ENCODE measurements around the gene KLHL14.
"Not testable (repeated sequence)": the region's sequence is repeated elsewhere in the genome, so short reads cannot be mapped to it uniquely, and the experiment has no call there.

Gene KLHL14, protein sequence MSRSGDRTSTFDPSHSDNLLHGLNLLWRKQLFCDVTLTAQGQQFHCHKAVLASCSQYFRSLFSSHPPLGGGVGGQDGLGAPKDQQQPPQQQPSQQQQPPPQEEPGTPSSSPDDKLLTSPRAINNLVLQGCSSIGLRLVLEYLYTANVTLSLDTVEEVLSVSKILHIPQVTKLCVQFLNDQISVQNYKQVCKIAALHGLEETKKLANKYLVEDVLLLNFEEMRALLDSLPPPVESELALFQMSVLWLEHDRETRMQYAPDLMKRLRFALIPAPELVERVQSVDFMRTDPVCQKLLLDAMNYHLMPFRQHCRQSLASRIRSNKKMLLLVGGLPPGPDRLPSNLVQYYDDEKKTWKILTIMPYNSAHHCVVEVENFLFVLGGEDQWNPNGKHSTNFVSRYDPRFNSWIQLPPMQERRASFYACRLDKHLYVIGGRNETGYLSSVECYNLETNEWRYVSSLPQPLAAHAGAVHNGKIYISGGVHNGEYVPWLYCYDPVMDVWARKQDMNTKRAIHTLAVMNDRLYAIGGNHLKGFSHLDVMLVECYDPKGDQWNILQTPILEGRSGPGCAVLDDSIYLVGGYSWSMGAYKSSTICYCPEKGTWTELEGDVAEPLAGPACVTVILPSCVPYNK

DNA sequence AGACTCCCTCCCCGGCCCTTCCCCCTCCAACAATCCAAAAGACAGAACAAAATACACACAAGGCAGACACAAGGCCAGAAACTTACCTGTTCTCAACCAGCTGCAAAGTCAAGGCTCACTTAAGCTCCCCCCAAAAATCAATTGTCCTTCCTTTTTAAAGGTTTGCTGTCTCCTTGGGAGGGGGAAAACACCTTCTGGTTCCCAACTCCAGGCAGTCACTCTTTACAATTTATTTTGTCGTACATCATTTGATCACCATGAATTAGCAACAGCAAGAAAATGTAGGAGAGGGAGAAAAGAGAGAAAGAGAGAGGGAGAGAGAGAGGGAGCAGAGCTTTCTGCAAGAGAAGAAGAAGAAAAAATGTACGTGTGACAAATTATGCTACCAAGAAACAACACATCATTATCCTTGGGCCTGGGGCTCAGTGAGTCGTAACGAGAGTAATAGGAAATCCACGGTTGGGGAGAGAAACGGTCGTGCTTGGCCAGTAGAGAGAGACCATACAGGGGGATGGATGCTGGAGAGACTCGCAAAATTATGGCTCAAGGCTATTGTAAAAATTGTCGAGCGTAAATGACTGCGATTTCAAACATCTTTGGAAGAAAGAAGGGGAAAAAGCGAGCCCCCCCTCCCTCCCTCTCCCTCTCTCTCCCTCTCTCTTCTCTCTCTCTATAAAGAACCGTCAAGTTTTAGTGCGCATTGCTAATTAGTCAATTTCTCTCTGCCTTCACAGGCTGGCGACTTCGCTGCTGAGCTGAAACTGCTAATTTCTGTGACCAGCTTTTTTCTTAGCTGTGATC, at the start of gene KLHL14:
Gene KLHL14 (minus strand): TSS at position 443 of the 801 bp plus-strand sequence. CDS start 2,432 bp downstream, outside the sequence.
- no peak for DNase-seq

DNA sequence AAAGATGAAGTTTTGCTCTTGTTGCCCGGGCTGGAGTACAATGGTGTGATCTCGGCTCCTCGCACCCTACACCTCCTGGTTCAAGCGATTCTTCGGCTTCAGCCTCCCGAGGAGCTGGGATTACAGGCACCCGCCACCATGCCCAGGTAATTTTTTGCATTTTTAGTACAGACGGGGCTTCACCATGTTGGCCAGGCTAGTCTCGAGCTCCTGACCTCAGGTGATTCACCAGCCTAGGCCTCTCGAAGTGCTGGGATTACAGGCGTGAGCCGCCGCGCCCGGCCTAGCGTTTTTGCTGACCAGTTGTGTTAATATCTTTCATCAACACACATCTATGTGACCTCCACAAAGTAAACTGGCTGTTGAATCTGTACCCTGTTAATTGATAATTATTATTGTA, 49.4 kb upstream of the KLHL14 start:
- no peak for DNase-seq

DNA sequence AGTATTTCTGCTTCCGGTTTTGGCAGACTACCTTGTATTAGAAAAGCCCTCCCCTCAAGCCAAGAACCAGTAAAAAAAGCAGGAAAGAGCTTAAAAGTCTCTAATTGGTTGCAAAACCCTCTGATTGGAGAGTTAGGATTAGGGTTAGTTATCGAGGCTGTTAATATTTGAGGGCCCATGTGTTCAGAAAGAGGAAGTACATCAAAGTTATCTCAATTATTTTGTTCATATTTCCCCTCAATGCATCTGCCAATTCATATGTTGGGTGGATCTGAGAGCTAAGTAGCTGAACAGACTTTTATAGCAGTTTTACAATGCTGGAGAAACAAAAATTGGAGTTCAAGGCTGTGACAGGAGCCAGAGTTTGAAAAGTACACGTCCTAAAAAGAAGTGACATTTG, 43.1 kb upstream of the KLHL14 start:
- no peak for DNase-seq

DNA sequence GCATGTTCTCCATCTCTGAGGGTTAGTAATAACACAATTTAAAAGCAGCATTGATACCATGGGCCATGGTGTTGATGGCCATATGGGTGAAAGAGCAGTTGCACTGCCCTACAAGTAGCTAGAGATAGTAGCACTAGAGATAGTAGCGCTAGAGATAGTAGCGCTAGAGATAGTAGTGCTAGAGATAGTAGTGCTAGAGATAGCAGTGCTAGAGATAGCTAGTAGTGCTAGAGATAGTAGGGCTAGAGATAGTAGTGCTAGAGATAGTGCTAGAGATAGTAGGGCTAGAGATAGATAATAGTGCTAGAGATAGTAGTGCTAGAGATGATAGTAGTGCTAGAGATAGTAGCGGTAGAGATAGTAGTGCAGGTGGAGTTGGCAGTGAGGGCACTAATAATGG, 39.5 kb upstream of the KLHL14 start:
- no peak for DNase-seq

DNA sequence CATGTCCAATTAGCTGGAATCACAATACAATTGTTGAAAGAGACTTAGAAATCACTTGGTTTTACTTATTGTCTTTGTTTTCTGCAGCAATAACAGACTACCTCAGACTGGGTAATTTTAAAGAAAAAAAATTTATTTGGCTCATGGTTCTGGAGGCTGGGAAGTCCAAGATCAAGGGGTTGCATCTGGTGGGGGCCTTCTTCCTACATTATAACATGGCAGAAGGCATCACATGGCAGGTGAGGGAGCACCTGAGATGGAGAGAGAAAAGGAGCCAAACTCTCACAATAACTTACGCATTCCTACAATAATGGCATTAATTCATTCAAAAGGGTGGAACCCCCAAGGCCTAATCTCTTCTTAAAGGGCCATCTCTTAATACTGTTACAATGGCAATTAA, 37.5 kb upstream of the KLHL14 start:
- no peak for DNase-seq

DNA sequence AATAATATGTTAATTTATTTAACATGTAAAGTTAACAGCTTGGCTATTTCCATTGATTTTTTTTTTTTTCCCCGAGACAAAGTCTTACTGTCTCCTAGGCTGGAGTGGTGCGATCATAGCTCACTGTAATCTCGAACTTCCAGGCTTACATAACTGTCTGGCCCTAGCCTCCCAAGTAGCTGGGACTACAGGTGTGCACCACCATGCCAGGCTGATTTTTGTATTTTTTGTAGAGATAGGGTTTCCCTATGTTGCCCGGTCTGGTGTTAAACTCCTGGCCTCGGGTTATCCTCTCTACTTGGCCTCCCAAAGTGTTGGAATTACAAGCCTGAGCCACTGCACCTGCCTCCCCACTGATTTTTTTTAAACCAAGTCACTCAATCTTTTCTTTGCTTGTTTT, 32.5 kb upstream of the KLHL14 start:
- DNase-seq, result no peak

DNA sequence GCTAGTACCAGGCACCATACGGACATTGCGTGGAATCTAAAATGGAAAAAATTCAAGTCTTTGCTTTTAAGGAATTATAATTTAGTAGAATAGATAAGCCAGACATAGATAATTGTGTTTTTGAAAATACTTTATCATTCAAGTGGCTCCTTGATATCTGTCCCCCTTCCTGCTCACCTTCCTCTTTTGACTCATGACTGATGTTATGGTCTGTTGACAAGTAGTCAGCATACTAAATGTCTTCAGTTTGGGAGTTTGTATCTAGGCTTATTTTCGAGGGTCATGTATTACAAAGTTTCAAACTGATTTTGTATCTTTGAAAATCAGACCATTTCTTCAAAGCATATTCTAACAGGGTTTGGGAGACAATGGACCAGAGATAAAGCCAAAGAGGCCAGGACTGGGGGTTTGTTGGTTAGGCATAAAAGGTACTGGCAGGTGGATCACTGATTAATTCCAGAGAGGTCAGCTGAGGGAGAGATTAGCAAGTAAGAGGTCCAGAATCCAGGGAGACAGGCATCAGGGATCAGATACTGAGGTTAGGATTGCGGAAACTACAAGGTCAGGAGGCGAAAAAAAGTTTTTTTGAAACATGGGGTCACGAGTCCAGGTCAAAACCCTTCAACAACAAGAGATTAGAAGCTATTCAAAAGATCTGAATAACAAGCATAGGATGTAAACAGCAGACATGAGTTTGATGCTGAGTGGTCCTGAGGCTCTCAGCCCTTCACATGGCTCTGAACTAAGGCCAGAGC, 31.5 kb upstream of the KLHL14 start:
- DNase-seq, result no peak

DNA sequence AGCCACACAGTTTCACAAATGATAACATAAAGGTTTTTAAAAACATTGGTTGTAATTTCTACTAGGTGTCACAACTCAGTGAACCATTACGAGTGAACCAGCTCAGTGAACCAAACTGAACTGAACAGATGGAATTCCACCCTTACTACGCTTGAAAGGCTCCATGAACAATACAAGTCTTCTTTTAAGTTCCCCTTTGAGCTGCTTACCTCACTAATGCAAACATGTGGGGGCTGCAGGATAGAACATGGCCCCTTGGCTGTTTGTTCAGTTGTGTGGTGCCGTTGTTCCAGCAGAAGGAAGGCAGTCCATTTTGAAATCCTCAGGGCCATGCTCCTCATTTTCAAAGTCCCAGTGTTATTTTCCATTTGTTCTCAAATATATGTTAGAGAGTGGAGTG, 30.7 kb upstream of the KLHL14 start:
- no peak for DNase-seq

DNA sequence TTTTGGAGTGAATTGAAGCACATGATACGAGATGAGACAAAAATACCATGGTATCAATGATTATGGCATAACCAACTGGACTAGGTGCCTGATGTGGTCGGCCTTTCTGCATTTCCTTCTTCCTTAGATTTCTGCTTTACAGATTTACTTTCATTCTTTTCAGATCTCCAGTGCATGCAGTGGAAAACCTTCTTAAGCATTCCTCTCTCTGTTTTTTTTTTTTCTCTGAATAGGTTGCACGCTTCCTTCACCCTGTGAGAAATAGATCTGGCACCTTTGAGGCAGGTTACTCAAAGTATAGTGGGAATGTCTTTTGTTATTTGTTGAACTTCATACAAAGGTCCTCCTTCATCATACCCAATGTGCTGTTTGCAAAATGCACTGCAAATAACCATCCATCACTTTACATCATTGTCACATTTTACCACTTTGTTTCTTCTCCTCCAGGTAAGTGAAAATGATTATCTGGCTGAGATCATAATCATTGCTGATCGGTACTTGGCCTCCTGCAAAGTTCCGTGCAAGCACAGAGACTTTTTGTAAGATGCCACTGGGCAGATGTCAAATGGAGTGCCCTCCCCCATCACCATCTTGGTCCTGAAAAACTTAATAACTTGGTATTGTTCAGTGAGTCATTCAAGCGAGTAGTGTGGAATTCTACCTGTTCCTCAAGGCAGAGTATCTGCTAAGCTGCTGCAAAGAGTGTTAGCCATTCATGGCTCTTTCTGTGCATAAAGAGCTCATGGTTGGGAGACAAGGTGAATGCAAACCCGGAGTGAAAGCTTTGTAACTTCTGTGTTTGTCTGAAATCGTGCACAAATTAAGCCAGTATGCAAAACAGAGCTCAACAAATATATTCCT, 30.0 kb upstream of the KLHL14 start:
- DNase-seq, result no peak

DNA sequence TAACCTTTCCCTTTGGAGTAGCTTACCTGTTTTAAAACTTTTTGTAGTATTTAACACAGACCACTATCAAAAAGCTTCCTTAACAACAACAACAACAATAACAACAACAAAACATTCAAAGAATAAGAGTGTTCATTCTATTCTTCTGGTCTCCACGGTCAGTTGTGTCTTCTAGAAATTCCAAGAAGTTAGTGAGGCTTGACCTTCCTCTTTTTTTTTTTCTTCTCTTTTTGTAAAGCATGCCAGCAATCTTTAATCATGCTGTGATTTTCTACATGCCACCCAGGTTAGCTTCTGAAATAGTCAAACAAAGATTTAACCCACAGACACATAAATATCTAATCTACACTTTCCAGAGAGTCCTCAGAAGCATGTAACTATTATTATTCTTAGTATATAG, 28.4 kb upstream of the KLHL14 start:
- DNase-seq, result no peak

DNA sequence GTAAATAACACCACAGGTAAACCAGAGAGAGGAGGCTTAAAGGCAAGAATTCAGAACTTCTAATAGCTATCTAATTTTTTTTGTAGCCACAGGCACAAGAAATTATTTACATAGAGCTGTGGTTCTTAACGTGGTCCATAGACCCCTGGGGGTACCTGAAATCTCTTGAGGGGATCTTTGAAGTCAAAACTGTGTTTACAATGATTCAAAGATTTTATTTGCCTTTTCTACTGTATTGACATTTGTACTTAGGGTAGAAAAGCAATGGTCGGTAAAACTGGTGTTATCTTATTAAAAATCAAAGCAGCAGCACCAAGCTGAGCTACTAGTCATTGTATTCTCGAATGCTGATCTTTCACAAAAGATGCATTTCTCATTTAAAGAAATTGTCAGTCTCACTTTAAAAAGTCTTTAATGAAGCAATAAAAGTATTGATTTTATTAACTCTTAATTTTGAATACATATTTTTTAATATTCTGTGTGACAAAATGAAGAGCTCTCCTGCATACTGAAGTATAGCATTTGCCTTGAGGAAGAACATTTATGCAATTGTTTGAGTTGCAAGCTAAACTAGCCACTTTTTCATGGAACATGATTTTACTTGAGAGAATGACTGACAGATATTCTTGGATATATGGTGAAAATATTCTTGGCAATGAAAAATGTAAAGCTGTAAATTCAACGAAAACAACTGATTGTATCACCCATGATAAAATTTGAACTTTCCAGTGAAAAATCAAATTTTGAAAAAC, 25.6 kb upstream of the KLHL14 start:
- DNase-seq, result no peak

DNA sequence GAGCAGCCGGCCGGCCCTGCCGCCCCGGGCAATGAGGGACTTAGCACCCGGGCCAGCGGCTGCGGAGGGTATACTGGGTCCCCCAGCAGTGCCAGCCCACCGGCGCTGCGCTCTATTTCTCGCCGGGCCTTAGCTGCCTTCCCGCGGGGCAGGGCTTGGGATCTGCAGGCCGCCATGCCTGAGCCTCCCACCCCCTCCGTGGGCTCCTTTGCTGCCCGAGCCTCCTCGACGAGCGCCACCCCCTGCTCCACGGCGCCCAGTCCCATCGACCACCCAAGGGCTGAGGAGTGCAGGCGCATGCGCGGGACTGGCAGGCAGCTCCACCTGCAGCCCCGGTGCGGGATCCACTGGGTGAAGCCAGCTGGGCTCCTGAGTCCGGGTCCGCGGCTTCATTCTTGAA, 21.8 kb upstream of the KLHL14 start:
- DNase-seq, result not testable (repeated sequence)

DNA sequence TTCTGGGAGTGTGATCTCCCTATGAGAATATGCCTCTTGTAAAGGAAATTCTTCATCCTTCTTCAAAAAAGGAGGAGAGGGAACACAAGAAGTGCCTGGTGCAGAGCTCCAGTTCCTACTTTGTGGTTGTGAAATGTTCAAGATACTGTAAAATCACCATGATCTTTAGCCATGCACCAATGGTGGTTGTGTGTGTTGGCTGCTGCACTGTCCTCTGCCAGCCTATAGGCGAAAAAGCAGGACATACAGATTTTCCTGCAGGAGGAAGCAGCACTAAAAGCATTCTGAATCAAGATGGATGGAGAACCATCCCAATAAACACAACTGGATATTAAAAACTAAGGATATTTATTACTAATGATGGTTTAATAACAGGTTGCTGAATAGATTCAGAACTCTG, 6.2 kb upstream of the KLHL14 start:
- no peak for DNase-seq

DNA sequence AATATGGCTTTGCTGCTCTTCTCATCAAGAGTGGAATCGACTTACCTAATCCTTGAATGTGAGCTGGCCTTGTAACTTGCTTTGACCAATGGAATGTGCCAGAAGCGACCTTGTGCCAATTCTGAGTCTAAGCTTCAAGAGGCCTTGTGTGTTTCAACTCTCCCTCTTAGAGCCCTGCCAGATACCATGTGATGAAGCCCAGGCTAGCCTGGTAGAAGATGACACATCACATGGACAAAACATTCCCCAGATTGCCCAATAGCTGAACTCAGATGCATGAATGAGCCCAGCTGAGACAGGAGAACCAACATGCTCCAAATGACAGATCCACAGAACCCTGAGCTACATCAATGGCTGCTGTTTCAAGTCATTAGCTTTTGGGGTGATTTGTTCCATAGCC, 4.2 kb upstream of the KLHL14 start:
- no peak for DNase-seq

DNA sequence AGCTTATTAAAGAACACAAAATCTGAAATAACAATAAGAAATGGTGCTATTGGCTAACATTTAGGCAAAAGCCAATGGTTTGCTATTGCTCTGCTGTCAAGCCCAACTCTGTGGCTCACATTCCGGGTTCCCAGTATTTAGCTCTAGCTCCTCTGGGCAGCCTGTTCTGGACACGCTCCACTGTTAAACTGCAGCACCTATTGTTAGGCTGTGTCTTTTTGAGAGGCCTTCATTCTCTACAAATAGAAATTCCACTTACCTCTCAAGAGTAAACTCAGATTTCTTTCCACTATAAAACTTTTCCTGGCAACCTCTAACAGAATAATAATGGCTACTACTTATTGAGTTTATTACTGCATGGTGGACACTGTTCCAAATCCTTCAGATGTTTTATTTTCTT, 3.7 kb upstream of the KLHL14 start:
- DNase-seq, result no peak

DNA sequence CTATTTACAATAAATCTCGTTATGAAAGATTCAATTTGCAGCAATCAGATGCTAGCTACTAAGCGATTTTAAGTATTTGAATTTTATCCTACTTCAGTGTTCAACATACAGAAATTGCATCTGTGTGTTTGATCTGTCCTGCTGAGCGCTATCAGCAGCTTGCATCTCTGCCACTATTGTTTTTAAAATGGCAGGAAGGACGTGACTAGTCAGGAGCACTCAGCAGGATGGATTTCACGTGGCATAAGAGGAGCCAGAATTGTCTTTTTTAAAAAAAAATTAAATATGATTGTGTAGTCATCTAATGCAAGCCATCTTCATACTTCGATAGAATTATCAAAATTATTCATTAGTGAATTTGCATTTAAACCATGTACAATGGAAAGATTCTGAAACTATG, 2.8 kb upstream of the KLHL14 start:
- DNase-seq, result no peak

DNA sequence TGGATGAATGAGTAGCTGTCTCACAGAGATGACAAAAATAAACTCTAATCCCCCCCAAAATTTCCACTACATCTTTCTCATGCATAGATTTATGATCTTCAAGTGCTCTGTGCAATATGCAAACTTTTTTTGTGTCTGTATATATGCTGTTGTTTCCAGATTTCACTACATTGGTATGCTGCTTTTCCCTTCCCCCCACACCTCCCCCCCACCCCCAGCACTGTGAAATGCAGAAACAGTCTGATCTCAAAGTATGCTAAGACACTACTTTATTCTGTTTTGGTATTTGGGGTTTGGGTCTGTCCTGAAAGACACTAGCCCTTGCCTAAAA, 524 bp upstream of the KLHL14 start:
- DNase-seq, result no peak

DNA sequence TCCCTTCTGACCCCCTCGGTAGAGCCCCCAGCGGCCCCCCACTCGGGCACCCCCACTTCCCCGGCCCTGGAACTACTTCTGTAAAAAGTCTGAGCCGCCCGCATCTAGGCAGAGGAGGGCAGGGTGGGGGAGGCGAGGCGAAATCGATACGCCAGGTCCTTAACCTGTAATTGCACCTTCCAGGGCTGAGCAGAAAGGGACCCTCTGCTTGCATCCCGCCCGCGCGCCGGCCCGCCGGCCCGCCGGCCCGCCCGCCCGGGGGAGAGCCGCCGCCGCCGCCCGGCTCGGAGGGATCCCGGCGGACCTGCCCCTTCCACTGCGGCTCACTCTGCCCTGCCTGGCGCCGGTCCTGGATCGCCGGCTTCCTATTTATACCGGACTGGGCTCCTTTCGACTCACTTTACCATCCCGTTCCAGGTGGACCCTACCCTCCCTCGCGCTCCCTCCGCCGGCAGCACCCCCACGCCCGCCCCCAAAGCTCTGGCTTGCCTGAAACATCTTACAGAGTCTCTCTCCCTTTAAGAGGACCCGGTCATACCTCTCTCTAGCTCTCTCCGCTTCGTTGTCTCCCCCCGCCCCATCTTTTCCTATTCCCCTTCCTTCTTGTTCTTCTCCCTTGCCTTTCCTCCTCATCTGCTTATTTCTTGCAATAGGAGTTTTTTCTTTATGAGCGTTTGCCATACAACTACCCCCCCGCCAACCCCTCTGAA, 797 bp downstream of the KLHL14 start:
- DNase-seq, result no peak

DNA sequence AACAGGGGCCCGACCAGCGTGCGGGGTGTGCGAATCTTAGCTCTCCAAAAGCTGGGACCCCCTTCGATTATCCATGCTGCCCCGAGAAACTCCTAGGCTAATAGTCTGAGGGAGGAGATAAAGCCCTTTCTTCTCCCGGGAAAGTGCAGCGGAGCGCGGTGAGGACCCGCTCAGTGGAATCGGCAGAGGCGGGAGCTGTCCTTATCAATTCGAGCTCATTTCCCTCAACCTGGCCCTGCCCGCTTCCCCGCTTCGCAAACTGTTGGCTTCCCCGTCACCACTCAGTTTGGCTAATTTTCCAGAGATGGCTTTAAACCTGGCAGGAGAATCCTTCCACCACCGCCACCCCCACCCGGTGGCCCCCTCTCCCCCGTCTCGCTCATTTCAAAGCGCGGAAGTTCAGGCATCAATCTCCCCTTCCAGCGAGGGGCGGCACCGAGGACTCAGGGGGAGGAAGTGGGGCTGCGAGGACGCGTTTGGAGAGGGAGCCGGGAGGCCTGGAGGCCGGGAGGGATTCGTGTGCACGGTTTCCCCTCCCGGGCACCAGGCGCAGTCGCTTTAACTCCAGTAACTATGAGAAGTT, 1.6 kb downstream of the KLHL14 start:
- no peak for DNase-seq

DNA sequence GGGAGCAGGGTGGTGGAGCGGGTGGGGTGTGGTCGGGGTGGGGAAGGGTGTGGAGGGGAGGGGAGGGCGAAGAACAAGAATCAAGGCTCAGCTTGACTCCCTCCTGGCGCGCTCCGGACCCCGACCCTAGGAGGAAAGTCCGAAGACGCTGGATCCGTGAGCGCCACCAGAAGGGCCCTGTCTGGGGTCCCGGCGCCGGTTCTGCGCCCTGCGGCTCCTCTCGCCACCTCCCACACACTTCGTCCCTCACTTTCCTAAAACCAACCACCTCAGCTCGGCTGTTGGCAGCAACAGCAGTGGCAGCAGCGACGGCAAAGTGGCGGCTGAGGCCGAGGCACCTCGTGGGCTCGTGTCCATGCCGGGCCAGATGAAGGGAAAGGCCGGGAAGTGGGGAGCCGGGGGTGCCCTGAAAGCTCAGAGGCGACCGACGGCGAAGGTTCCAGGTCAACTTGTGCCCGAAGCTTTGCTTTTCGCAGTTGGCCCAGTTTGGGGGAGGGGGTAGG, 2.1 kb downstream of the KLHL14 start:
- DNase-seq, result no peak

All from SHP77 (cell line).